ENCODE measurements around the gene C15orf61.

C15orf61 gene

GRCh38 chr15:67560320-67560719 is 39.4 kb downstream of the C15orf61 start:
- no peaks in the 10 kb centered on the region for H3K79me2 ChIP-seq (ENCODE audit: low read length)
- no peak overlapping the region for H3K27ac ChIP-seq (ENCODE audit: low read length)

DNA sequence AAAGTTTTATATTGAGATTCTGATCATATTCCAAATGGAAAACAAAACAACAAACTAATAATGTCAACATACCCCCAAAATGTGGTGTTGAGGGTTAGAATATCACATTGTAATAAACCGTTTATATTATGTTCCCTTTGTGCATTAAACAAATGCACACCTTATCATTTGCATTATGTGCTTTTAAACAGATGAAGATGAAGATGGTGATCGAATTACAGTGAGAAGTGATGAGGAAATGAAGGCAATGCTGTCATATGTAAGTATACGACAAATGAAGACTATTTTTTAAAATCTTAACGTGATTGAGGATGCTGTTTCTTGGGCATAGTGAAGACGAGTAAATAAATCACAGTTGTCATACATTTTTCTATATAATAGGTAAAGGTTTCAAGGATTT is 42.2 kb downstream of the C15orf61 start:
- no peak overlapping the region for H3K4me3 ChIP-seq (ENCODE audit: low read length)
- no peaks in the 10 kb centered on the region for H3K9me2 ChIP-seq (replicated peaks; ENCODE audit: insufficient read depth, low read length)
- H2AFZ ChIP-seq (ENCODE audit: low read length), result no peak overlapping the region
- H3K27me3 ChIP-seq (replicated peaks; ENCODE audit: insufficient read depth, low read length), result no peaks in the 10 kb centered on the region
- no peaks in the 10 kb centered on the region for H3K36me3 ChIP-seq (replicated peaks; ENCODE audit: insufficient read depth, low read length)
- H3K27ac ChIP-seq (ENCODE audit: low read length), result no peak overlapping the region
- H3K79me2 ChIP-seq (ENCODE audit: low read length), result no peaks in the 10 kb centered on the region
- TF ChIP-seq EZH2phosphoT487 (IDR thresholded peaks at IDR 0.05; ENCODE audit: low read length) (no peak), EZH2 (optimal IDR thresholded peaks at IDR 0.05; ENCODE audit: low read depth, low read length) (no peak)
- TF ChIP-seq, protein P1, sequence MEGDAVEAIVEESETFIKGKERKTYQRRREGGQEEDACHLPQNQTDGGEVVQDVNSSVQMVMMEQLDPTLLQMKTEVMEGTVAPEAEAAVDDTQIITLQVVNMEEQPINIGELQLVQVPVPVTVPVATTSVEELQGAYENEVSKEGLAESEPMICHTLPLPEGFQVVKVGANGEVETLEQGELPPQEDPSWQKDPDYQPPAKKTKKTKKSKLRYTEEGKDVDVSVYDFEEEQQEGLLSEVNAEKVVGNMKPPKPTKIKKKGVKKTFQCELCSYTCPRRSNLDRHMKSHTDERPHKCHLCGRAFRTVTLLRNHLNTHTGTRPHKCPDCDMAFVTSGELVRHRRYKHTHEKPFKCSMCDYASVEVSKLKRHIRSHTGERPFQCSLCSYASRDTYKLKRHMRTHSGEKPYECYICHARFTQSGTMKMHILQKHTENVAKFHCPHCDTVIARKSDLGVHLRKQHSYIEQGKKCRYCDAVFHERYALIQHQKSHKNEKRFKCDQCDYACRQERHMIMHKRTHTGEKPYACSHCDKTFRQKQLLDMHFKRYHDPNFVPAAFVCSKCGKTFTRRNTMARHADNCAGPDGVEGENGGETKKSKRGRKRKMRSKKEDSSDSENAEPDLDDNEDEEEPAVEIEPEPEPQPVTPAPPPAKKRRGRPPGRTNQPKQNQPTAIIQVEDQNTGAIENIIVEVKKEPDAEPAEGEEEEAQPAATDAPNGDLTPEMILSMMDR (IDR thresholded peaks at IDR 0.05; ENCODE audit: low read length), result no peak
- H4K20me1 ChIP-seq (ENCODE audit: insufficient read depth, low read length), result no peaks in the 10 kb centered on the region
- peaks cover 13% of the 10 kb centered on the region for H3K4me1 ChIP-seq (ENCODE audit: low read length)
- H3K4me2 ChIP-seq (ENCODE audit: low read depth, low read length), result no peak overlapping the region
- no peak for DNase-seq
- no peaks in the 10 kb centered on the region for H3F3A ChIP-seq (ENCODE audit: insufficient read depth, low read length)
- H3K9ac ChIP-seq (ENCODE audit: low read length), result no peak overlapping the region
- H3K9me3 ChIP-seq (replicated peaks; ENCODE audit: insufficient read depth, low read length), result no peaks in the 10 kb centered on the region

More at GRCh38 chr15:67560320-67560719, 39.4 kb downstream of the C15orf61 start:
- no peak overlapping the region for H3K9ac ChIP-seq (ENCODE audit: low read length)
- H3K4me2 ChIP-seq (ENCODE audit: low read depth, low read length), result no peak overlapping the region
- peaks cover 13% of the 10 kb centered on the region for H3K4me1 ChIP-seq (ENCODE audit: low read length)
- no peak overlapping the region for H3K4me3 ChIP-seq (ENCODE audit: low read length)
- H3F3A ChIP-seq (ENCODE audit: insufficient read depth, low read length), result no peaks in the 10 kb centered on the region
- H4K20me1 ChIP-seq (ENCODE audit: insufficient read depth, low read length), result no peaks in the 10 kb centered on the region
- TF ChIP-seq EZH2 (optimal IDR thresholded peaks at IDR 0.05; ENCODE audit: low read depth, low read length) (no peak), EZH2phosphoT487 (IDR thresholded peaks at IDR 0.05; ENCODE audit: low read length) (no peak)
- TF ChIP-seq, protein P1 (IDR thresholded peaks at IDR 0.05; ENCODE audit: low read length), result no peak
- no peaks in the 10 kb centered on the region for H3K27me3 ChIP-seq (replicated peaks; ENCODE audit: insufficient read depth, low read length)
- no peaks in the 10 kb centered on the region for H3K9me2 ChIP-seq (replicated peaks; ENCODE audit: insufficient read depth, low read length)
- no peaks in the 10 kb centered on the region for H3K9me3 ChIP-seq (replicated peaks; ENCODE audit: insufficient read depth, low read length)
- no peak overlapping the region for H2AFZ ChIP-seq (ENCODE audit: low read length)
- H3K36me3 ChIP-seq (replicated peaks; ENCODE audit: insufficient read depth, low read length), result no peaks in the 10 kb centered on the region
- DNase-seq, result no peak

- H3K4me1 ChIP-seq (ENCODE audit: low read length), result peaks cover 13% of the 10 kb centered on the region
These were observed 43.4 kb downstream of the C15orf61 start for GRCh38 chr15:67564021-67564967.

More at GRCh38 chr15:67564021-67564967, 43.4 kb downstream of the C15orf61 start:
- H4K20me1 ChIP-seq (ENCODE audit: insufficient read depth, low read length), result no peaks in the 10 kb centered on the region
- DNase-seq, result peak; percentile 34
- no peaks in the 10 kb centered on the region for H3K9me3 ChIP-seq (replicated peaks; ENCODE audit: insufficient read depth, low read length)
- H2AFZ ChIP-seq (ENCODE audit: low read length), result no peak overlapping the region
- no peak overlapping the region for H3K4me3 ChIP-seq (ENCODE audit: low read length)
- no peaks in the 10 kb centered on the region for H3K36me3 ChIP-seq (replicated peaks; ENCODE audit: insufficient read depth, low read length)
- H3K9ac ChIP-seq (ENCODE audit: low read length), result no peak overlapping the region
- H3K79me2 ChIP-seq (ENCODE audit: low read length), result no peaks in the 10 kb centered on the region
- no peaks in the 10 kb centered on the region for H3K27me3 ChIP-seq (replicated peaks; ENCODE audit: insufficient read depth, low read length)
- no peaks in the 10 kb centered on the region for H3K9me2 ChIP-seq (replicated peaks; ENCODE audit: insufficient read depth, low read length)
- peak overlapping the region; percentile 44 for H3K4me2 ChIP-seq (ENCODE audit: low read depth, low read length)
- peak overlapping the region; percentile 20; the same call in 1 of the 2 replicates for H3K27ac ChIP-seq (ENCODE audit: low read length)
- no peaks in the 10 kb centered on the region for H3F3A ChIP-seq (ENCODE audit: insufficient read depth, low read length)
- TF ChIP-seq, protein P1 (IDR thresholded peaks at IDR 0.05; ENCODE audit: low read length), result no peak
- no peak for TF ChIP-seq EZH2 (optimal IDR thresholded peaks at IDR 0.05; ENCODE audit: low read depth, low read length)
- no peak for TF ChIP-seq EZH2phosphoT487 (IDR thresholded peaks at IDR 0.05; ENCODE audit: low read length)
